Lung (tissue), 12 donors: ENCODE measurements around the gene ZCCHC2. TPM values are rescaled to one million over a fixed set of nuclear protein-coding genes. Genes with fewer than 3 reads are reported as not detected.
A peak's percentile ranks its signal among the peaks of the same experiment; 100 is the strongest.

Experiments
- ATAC-seq: fragments of 200-7000 bp; cut with Tn5 transposase; one replicate; pipeline ENCODE4 v1.9.1; 2020; ENCODE audit warnings: moderate number of reproducible peaks; ENCODE audit not compliant: insufficient read depth, low FRiP score
- DNase-seq, 3 donors: peaks; one replicate each; pipeline ENCODE4 v3.0.0-alpha.2; 2013 to 2017
- H3K27ac ChIP-seq, 2 donors: one replicate each; pipeline ENCODE4 v1.5.1; 2013; ENCODE audit warnings: mild to moderate bottlenecking in 2 of 2, moderate library complexity in 2 of 2, control low read depth in 1 of 2, inconsistent platforms in 1 of 2, low read depth in 1 of 2, low read length in 1 of 2
- H3K27me3 ChIP-seq, 3 donors: one replicate each; pipeline ENCODE4 v1.5.1; 2013; ENCODE audit warnings: low read length in 2 of 3; ENCODE audit not compliant: control insufficient read depth in 3 of 3, insufficient read depth in 3 of 3
- H3K36me3 ChIP-seq, 4 donors: one replicate each; pipeline ENCODE4 v1.5.1; 2013; ENCODE audit warnings: low read length in 4 of 4, mild to moderate bottlenecking in 1 of 4, moderate library complexity in 1 of 4; ENCODE audit not compliant: control insufficient read depth in 4 of 4, insufficient read depth in 4 of 4
- H3K4me1 ChIP-seq, 5 donors: one replicate each; pipeline ENCODE4 v1.5.1; 2013; ENCODE audit warnings: low read length in 5 of 5, mild to moderate bottlenecking in 2 of 5, moderate library complexity in 1 of 5; ENCODE audit not compliant: control insufficient read depth in 5 of 5, insufficient read depth in 5 of 5
- H3K4me3 ChIP-seq: one replicate; pipeline ENCODE4 v1.5.1; 2013; ENCODE audit warnings: mild to moderate bottlenecking, control low read depth, moderate library complexity
- H3K9ac ChIP-seq, 2 donors: one replicate each; pipeline ENCODE4 v1.5.1; 2013; ENCODE audit warnings: low read length in 2 of 2, control low read depth in 1 of 2; ENCODE audit not compliant: insufficient read depth in 1 of 2
- H3K9me3 ChIP-seq, 4 donors: one replicate each; pipeline ENCODE4 v1.5.1; 2013; ENCODE audit warnings: low read length in 3 of 4, mild to moderate bottlenecking in 1 of 4, moderate library complexity in 1 of 4; ENCODE audit not compliant: control insufficient read depth in 4 of 4, insufficient read depth in 3 of 4
- CTCF ChIP-seq: IDR thresholded peaks from 2 replicates; pipeline ENCODE4 v1.5.1; 2012; ENCODE audit warnings: mild to moderate bottlenecking; ENCODE audit errors: control extremely low read depth, extremely low read depth
- WGBS, 2 donors: extraction: QIAGEN DNeasy Blood & Tissue Kit; methylation state at CpG; one replicate each; pipeline ENCODE4 v1.1.7; 2013; 5-methylcytosine and 5-hydroxymethylcytosine counted together
- polyA plus RNA-seq, 2 donors: library from polyadenylated mRNA; stranded (reverse); fragments of 200-250 nt; gene quantifications; one replicate each; pipeline ENCODE4 v1.2.1, GENCODE V29; 2013
- total RNA-seq, 2 donors: library from RNA; depleted of rRNA in 1 of 2; stranded (reverse); fragments of >200 nt in 1 of 2; gene quantifications; one replicate each; pipeline ENCODE4 v1.2.1, GENCODE V29; 2014 to 2021
- donor health status: control.
- donor health status: control.
- donor health status: Bipolar disorder and iron deficiency.
- donor health status: healthy.
- donor health status: DM: yes; HTN: yes; CAD: no.

ZCCHC2 gene
- total and polyA plus RNA-seq, 4 donors = 9.3 to 33.9 (median 18.6) TPM

GRCh38 chr18:62558015-62558663 lies 35.3 kb downstream of the ZCCHC2 start:
- Histone ChIP-seq H3K9ac (no peak overlapping the region), H3K27me3 (no peaks in the 10 kb centered on the region), H3K36me3 (peaks cover 4 to 33% (median 19%) of the 10 kb centered on the region in 4 donors), H3K9me3 (no peaks in the 10 kb centered on the region), H3K4me1 (peaks cover 0 to 5% (median 0%) of the 10 kb centered on the region in 5 donors), H3K4me3 (no peak overlapping the region), H3K27ac (no peak overlapping the region)
- TF ChIP-seq CTCF = no peak
- WGBS, 2 donors = 87 to 91% methylated on average over 6 of the region's 6 CpGs
- ATAC-seq (no peak), DNase-seq (no peak)

GRCh38 chr18:62564044-62564443 lies 41.2 kb downstream of the ZCCHC2 start:
- Histone ChIP-seq H3K9ac (no peak overlapping the region), H3K9me3 (no peaks in the 10 kb centered on the region), H3K27ac (no peak overlapping the region), H3K36me3 (peaks cover 0 to 36% (median 14%) of the 10 kb centered on the region in 4 donors), H3K27me3 (no peaks in the 10 kb centered on the region), H3K4me1 (peaks cover 0 to 2% (median 0%) of the 10 kb centered on the region in 5 donors), H3K4me3 (no peak overlapping the region)
- no peak for ATAC-seq
- WGBS, 2 donors = 74 to 90% methylated on average over 3 of the region's 3 CpGs
- no peak for TF ChIP-seq CTCF
- DNase-seq = no peak

GRCh38 chr18:62566199-62566598 lies 43.4 kb downstream of the ZCCHC2 start:
- no peak for ATAC-seq
- H3K27me3 ChIP-seq = no peaks in the 10 kb centered on the region
- no peak overlapping the region for H3K9ac ChIP-seq
- TF ChIP-seq CTCF = no peak
- WGBS, 2 donors = 39 to 64% methylated on average over 5 of the region's 5 CpGs
- H3K9me3 ChIP-seq = no peaks in the 10 kb centered on the region
- no peak overlapping the region for H3K27ac ChIP-seq
- H3K4me1 ChIP-seq = peaks cover 0 to 5% (median 0%) of the 10 kb centered on the region in 5 donors
- no peak overlapping the region for H3K4me3 ChIP-seq
- DNase-seq = peak in 2 of 3 donors; percentile 24 to 33
- peaks cover 3 to 40% (median 19%) of the 10 kb centered on the region in 4 donors for H3K36me3 ChIP-seq
